Mucosa of descending colon (tissue), 3 donors: ENCODE data around the gene COL4A2. TPM values are rescaled to one million over a fixed set of nuclear protein-coding genes. Genes with fewer than 3 reads are reported as not detected.
"Not testable (repeated sequence)": the region's sequence is repeated elsewhere in the genome, so short reads cannot be mapped to it uniquely, and the experiment has no call there.

Experiments used
- ATAC-seq: fragments of 200-7000 bp; cut with Tn5 transposase; one replicate; pipeline ENCODE4 v1.9.1; 2020; ENCODE audit warnings: mild to moderate bottlenecking, moderate library complexity
- DNase-seq, 3 donors: peaks; one replicate each; pipeline ENCODE4 v3.0.0-alpha.2; 2020
- H3K36me3 ChIP-seq: fragments of 200-600 bp; one replicate; pipeline ENCODE4 v1.8.0; 2021; ENCODE audit warnings: low read depth, mild to moderate bottlenecking
- H3K4me1 ChIP-seq: fragments of 200-600 bp; one replicate; pipeline ENCODE4 v1.8.0; 2021; ENCODE audit warnings: low read depth, mild to moderate bottlenecking
- H3K4me3 ChIP-seq: fragments of 200-600 bp; one replicate; pipeline ENCODE4 v1.8.0; 2021; ENCODE audit warnings: mild to moderate bottlenecking
- H3K9me3 ChIP-seq: fragments of 200-600 bp; one replicate; pipeline ENCODE4 v1.8.0; 2021; ENCODE audit warnings: mild to moderate bottlenecking
- CTCF ChIP-seq: fragments of 200-600 bp; IDR thresholded peaks from one replicate; pipeline ENCODE4 v1.8.0; 2022; ENCODE audit warnings: antibody characterized with exemption, mild to moderate bottlenecking
- intact Hi-C, 2 donors: fragments of 100-400 bp; cut with DNase I in 1 of 2; cut with micrococcal nuclease in 1 of 2; formaldehyde crosslinking; loops; one replicate each; pipeline versions ENCODE4 v1.11.0 to v1.11.1; 2022; cut with DNase I, micrococcal nuclease
- total RNA-seq, 3 donors: library from RNA; stranded (reverse); fragmentation: NEBNext Ultra II Directional in 2 of 3; extraction: Animal tissue kit (Norgen Biotek cat#: 25700) in 2 of 3; gene quantifications; one replicate each; pipeline versions ENCODE4 v1.2.1 to v1.2.4, GENCODE V29; 2021 to 2023
- donor health status: DM: no; HTN: no; CAD: no; lungs with moderate emphysema.
- donor health status: DM: no; HTN: no; CAD: no.
- donor health status: DM: no; HTN: yes; CAD: no.

The COL4A2 gene
- total RNA-seq, 3 donors from 2014 or later = 33.5 to 389 (median 74.2) TPM

- H3K4me1 ChIP-seq = no peaks in the 10 kb centered on the region
- no peak for TF ChIP-seq CTCF
- intact Hi-C loops = no loop called here
- ATAC-seq (no peak), DNase-seq (no peak)
- no peak overlapping the region for H3K4me3 ChIP-seq
- H3K9me3 ChIP-seq = no peaks in the 10 kb centered on the region
- no peaks in the 10 kb centered on the region for H3K36me3 ChIP-seq
Measured at GRCh38 chr13:110496281-110496680, 189.2 kb downstream of the COL4A2 start.

GRCh38 chr13:110497003-110497402 lies 189.9 kb downstream of the COL4A2 start:
- intact Hi-C loops = no loop called here
- ATAC-seq (no peak), DNase-seq (no peak)
- TF ChIP-seq CTCF = no peak
- Histone ChIP-seq H3K4me3 (no peak overlapping the region), H3K9me3 (no peaks in the 10 kb centered on the region), H3K36me3 (no peaks in the 10 kb centered on the region), H3K4me1 (no peaks in the 10 kb centered on the region)

GRCh38 chr13:110497896-110498295 lies 190.8 kb downstream of the COL4A2 start:
- H3K36me3 ChIP-seq, intact Hi-C loops, H3K9me3 ChIP-seq, DNase-seq, H3K4me1 ChIP-seq, H3K4me3 ChIP-seq, ATAC-seq: not testable (repeated sequence)

GRCh38 chr13:110498327-110498726 lies 191.2 kb downstream of the COL4A2 start:
- Histone ChIP-seq H3K4me1 (no peaks in the 10 kb centered on the region), H3K36me3 (no peaks in the 10 kb centered on the region), H3K9me3 (no peaks in the 10 kb centered on the region), H3K4me3 (no peak overlapping the region)
- ATAC-seq (no peak), DNase-seq (no peak)
- intact Hi-C loops = no loop called here
- TF ChIP-seq CTCF = no peak

GRCh38 chr13:110498765-110499164 lies 191.7 kb downstream of the COL4A2 start:
- TF ChIP-seq CTCF = no peak
- intact Hi-C loops = no loop called here
- Histone ChIP-seq H3K4me3 (no peak overlapping the region), H3K36me3 (no peaks in the 10 kb centered on the region), H3K4me1 (no peaks in the 10 kb centered on the region), H3K9me3 (no peaks in the 10 kb centered on the region)
- ATAC-seq = no peak
- DNase-seq = peak in 1 of 3 donors; percentile 31

GRCh38 chr13:110499621-110500281 lies 192.7 kb downstream of the COL4A2 start:
- Histone ChIP-seq H3K4me1 (peaks cover 5% of the 10 kb centered on the region), H3K36me3 (no peaks in the 10 kb centered on the region), H3K9me3 (no peaks in the 10 kb centered on the region), H3K4me3 (no peak overlapping the region)
- TF ChIP-seq CTCF = no peak
- DNase-seq = no peak
- no peak for ATAC-seq
- intact Hi-C loops = no loop called here
